Stimulated activated CD8-positive, alpha-beta memory T cell treated with anti-CD3 and anti-CD28 coated beads, Interleukin-4, amount 100 ng/mL, for 1 hour (primary cell): ENCODE data around the gene KRTAP5-1.

Experiments used
- DNase-seq, 2 donors: peaks; one replicate each; pipeline ENCODE4 v3.0.0-alpha.2; 2020; ENCODE audit warnings: low read depth in 2 of 2, low spot score in 1 of 2

The KRTAP5-1 gene

GRCh38 chr11:1572197-1573076 is 12.6 kb downstream of the KRTAP5-1 start, which contains the start of gene DUSP8:
Gene DUSP8 (minus strand): TSS chr11:1572271. CDS start chr11:1565826, 6,445 bp downstream.
- DNase-seq = peak; percentile 90 to 93

- DNase-seq = no peak
These were observed 13.3 kb downstream of the KRTAP5-1 start for GRCh38 chr11:1571760-1572196.

GRCh38 chr11:1570896-1571759 is 14.0 kb downstream of the KRTAP5-1 start:
- DNase-seq = no peak

GRCh38 chr11:1570531-1570895 is 14.6 kb downstream of the KRTAP5-1 start:
- DNase-seq = no peak

- DNase-seq = no peak
These were observed 15.1 kb downstream of the KRTAP5-1 start for GRCh38 chr11:1570001-1570453.

GRCh38 chr11:1569251-1569780 is 15.8 kb downstream of the KRTAP5-1 start:
- no peak for DNase-seq

GRCh38 chr11:1568441-1568911 is 16.6 kb downstream of the KRTAP5-1 start:
- DNase-seq = peak in 1 of 2 donors; percentile 27

GRCh38 chr11:1567721-1568100 is 17.4 kb downstream of the KRTAP5-1 start:
- no peak for DNase-seq

- no peak for DNase-seq
These were observed 17.9 kb downstream of the KRTAP5-1 start for GRCh38 chr11:1567052-1567720.

GRCh38 chr11:1566381-1567051 is 18.6 kb downstream of the KRTAP5-1 start:
- DNase-seq = no peak

GRCh38 chr11:1565904-1566247 is 19.2 kb downstream of the KRTAP5-1 start:
- no peak for DNase-seq

GRCh38 chr11:1565173-1565903 is 19.7 kb downstream of the KRTAP5-1 start:
- DNase-seq = no peak

GRCh38 chr11:1564535-1565172 is 20.4 kb downstream of the KRTAP5-1 start:
- DNase-seq = no peak

- no peak for DNase-seq
These were observed 21.2 kb downstream of the KRTAP5-1 start for GRCh38 chr11:1563697-1564534.

GRCh38 chr11:1563149-1563638 is 21.9 kb downstream of the KRTAP5-1 start:
- DNase-seq = no peak

- no peak for DNase-seq
These were observed 22.5 kb downstream of the KRTAP5-1 start for GRCh38 chr11:1562469-1563148.

GRCh38 chr11:1561955-1562354 is 23.1 kb downstream of the KRTAP5-1 start:
- no peak for DNase-seq

- DNase-seq = no peak
These were observed 23.8 kb downstream of the KRTAP5-1 start for GRCh38 chr11:1561266-1561665.
